GM12864 (cell line): Measurements from ENCODE around the gene ADPRHL1.

ENCODE experiments used
- DNase-seq: peaks from one replicate; pipeline ENCODE4 v3.0.0-alpha.2; 2011; ENCODE audit warnings: low read depth
- H3K4me3 ChIP-seq: 2 replicates; pipeline ENCODE4 v1.5.1; 2011; ENCODE audit warnings: mild to moderate bottlenecking, low read depth, low read length, control low read depth
- CTCF ChIP-seq: IDR thresholded peaks from 2 replicates; pipeline ENCODE4 v1.5.1; 2011; ENCODE audit warnings: low read depth, mild to moderate bottlenecking, moderate library complexity, low read length, control low read depth, inconsistent platforms; ENCODE audit errors: missing control alignments

The ADPRHL1 gene

GRCh38 chr13:113461022-113461751 lies 7.9 kb upstream of the ADPRHL1 start:
- TF ChIP-seq CTCF = no peak
- DNase-seq = no peak
- H3K4me3 ChIP-seq = no peak overlapping the region

- H3K4me3 ChIP-seq = no peak overlapping the region
- TF ChIP-seq CTCF = no peak
- DNase-seq = no peak
Measured at GRCh38 chr13:113460599-113460998, 7.3 kb upstream of the ADPRHL1 start.

- no peak for TF ChIP-seq CTCF
- no peak for DNase-seq
- no peak overlapping the region for H3K4me3 ChIP-seq
Measured at GRCh38 chr13:113460064-113460555, 6.8 kb upstream of the ADPRHL1 start.

- no peak overlapping the region for H3K4me3 ChIP-seq
- peak; percentile 46 for TF ChIP-seq CTCF
- no peak for DNase-seq
Measured at GRCh38 chr13:113458253-113459065, 5.2 kb upstream of the ADPRHL1 start.

GRCh38 chr13:113457510-113457909 lies 4.2 kb upstream of the ADPRHL1 start:
- TF ChIP-seq CTCF = no peak
- no peak for DNase-seq
- H3K4me3 ChIP-seq = no peak overlapping the region

- DNase-seq = no peak
- H3K4me3 ChIP-seq = no peak overlapping the region
- no peak for TF ChIP-seq CTCF
Measured at GRCh38 chr13:113456116-113456702, 2.9 kb upstream of the ADPRHL1 start.
